Measurements from ENCODE around the gene AQP7.

DNA sequence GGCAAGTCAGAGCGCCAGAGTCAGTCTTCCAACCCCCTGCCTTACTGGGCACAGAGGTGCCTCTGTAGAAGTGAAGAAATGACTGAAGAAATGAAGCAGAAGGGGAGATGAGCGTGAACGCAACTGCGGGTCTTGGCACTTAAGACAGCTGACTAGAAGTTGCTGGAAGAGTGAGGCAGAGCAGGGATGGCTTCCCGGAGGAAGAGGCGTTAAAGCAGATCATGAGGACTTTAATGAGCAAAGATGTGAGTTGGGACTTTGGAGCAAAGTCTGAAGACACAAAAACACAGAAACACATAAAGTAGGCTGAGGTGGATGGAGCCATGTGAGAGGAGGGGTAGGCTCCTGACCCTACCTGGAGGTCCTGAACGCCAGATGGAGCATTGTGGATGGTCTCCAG, 37.8 kb upstream of the AQP7 start:
- TF ChIP-seq, protein P1, sequence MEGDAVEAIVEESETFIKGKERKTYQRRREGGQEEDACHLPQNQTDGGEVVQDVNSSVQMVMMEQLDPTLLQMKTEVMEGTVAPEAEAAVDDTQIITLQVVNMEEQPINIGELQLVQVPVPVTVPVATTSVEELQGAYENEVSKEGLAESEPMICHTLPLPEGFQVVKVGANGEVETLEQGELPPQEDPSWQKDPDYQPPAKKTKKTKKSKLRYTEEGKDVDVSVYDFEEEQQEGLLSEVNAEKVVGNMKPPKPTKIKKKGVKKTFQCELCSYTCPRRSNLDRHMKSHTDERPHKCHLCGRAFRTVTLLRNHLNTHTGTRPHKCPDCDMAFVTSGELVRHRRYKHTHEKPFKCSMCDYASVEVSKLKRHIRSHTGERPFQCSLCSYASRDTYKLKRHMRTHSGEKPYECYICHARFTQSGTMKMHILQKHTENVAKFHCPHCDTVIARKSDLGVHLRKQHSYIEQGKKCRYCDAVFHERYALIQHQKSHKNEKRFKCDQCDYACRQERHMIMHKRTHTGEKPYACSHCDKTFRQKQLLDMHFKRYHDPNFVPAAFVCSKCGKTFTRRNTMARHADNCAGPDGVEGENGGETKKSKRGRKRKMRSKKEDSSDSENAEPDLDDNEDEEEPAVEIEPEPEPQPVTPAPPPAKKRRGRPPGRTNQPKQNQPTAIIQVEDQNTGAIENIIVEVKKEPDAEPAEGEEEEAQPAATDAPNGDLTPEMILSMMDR (IDR thresholded peaks at IDR 0.05; ENCODE audit: low read length), result no peak
- no peak for TF ChIP-seq EZH2 (optimal IDR thresholded peaks at IDR 0.05; ENCODE audit: low read depth, low read length)
- no peak for TF ChIP-seq EZH2phosphoT487 (IDR thresholded peaks at IDR 0.05; ENCODE audit: low read length)
